Measurements from ENCODE around the gene MN1.

DNA sequence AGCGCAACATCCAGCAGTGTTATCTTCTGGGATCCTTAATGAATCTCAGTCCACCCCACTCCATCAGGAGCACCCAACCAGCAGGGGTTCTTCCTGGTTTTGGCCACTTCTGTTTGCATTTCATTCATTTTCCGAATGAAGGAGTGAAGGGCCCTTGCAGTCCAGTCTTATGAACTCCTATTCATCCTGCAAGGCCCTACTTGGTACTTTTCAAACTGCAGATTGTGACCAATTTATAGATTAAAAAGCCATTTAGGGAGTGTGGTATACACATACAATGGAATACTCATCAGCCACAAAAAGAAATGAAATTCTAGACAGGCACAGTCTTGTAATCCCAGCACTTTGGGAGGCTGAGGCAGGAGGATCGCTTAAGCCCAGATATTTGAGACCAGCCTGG, 10.2 kb upstream of the MN1 start:
- TF ChIP-seq, protein P1, sequence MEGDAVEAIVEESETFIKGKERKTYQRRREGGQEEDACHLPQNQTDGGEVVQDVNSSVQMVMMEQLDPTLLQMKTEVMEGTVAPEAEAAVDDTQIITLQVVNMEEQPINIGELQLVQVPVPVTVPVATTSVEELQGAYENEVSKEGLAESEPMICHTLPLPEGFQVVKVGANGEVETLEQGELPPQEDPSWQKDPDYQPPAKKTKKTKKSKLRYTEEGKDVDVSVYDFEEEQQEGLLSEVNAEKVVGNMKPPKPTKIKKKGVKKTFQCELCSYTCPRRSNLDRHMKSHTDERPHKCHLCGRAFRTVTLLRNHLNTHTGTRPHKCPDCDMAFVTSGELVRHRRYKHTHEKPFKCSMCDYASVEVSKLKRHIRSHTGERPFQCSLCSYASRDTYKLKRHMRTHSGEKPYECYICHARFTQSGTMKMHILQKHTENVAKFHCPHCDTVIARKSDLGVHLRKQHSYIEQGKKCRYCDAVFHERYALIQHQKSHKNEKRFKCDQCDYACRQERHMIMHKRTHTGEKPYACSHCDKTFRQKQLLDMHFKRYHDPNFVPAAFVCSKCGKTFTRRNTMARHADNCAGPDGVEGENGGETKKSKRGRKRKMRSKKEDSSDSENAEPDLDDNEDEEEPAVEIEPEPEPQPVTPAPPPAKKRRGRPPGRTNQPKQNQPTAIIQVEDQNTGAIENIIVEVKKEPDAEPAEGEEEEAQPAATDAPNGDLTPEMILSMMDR (IDR thresholded peaks at IDR 0.05; ENCODE audit: low read depth, low read length, poor library complexity, severe bottlenecking): no peak
- no peak for TF ChIP-seq EZH2phosphoT487 (IDR thresholded peaks at IDR 0.05; ENCODE audit: borderline replicate concordance, low read length)

All from DOHH2 (cell line).